WERI-Rb-1 (cell line): Measurements from ENCODE around the gene SUN1.

Experiments
- DNase-seq: peaks from one replicate; pipeline ENCODE4 v3.0.0-alpha.2; 2020
- H3K27ac ChIP-seq: fragments of 250-450 bp; sonication (Bioruptor Pico); 2 replicates; pipeline ENCODE4 v1.5.1; 2020; ENCODE audit warnings: mild to moderate bottlenecking, moderate library complexity
- H3K27me3 ChIP-seq: fragments of 250-450 bp; sonication (Bioruptor Pico); 2 replicates; pipeline ENCODE4 v1.5.1; 2021; ENCODE audit warnings: mild to moderate bottlenecking, low read depth, moderate library complexity; ENCODE audit not compliant: insufficient read depth, severe bottlenecking
- H3K36me3 ChIP-seq: fragments of 250-450 bp; sonication (Bioruptor Pico); 2 replicates; pipeline ENCODE4 v1.5.1; 2020; ENCODE audit warnings: mild to moderate bottlenecking, moderate library complexity
- H3K4me3 ChIP-seq: 2 replicates; pipeline ENCODE4 v1.5.1; 2011; ENCODE audit warnings: low read depth, mild to moderate bottlenecking, control low read depth, low read length
- H3K9me3 ChIP-seq: fragments of 250-450 bp; sonication (Bioruptor Pico); 2 replicates; pipeline ENCODE4 v1.5.1; 2021; ENCODE audit warnings: mild to moderate bottlenecking, moderate library complexity; ENCODE audit not compliant: severe bottlenecking
- CTCF ChIP-seq: IDR thresholded peaks from 2 replicates; pipeline ENCODE4 v1.5.1; 2011; ENCODE audit warnings: low read depth, mild to moderate bottlenecking, control low read depth, inconsistent platforms, low read length

Gene SUN1

GRCh38 chr7:856444-857095 is 24.3 kb downstream of the SUN1 start:
- Histone ChIP-seq H3K9me3 (no peaks in the 10 kb centered on the region), H3K27ac (no peak overlapping the region), H3K36me3 (peaks cover 95% of the 10 kb centered on the region), H3K4me3 (no peak overlapping the region), H3K27me3 (no peaks in the 10 kb centered on the region)
- no peak for DNase-seq
- TF ChIP-seq CTCF = no peak

- H3K36me3 ChIP-seq = peaks cover 95% of the 10 kb centered on the region
- TF ChIP-seq CTCF = no peak
- no peak overlapping the region for H3K4me3 ChIP-seq
- no peaks in the 10 kb centered on the region for H3K27me3 ChIP-seq
- no peak overlapping the region for H3K27ac ChIP-seq
- H3K9me3 ChIP-seq = no peaks in the 10 kb centered on the region
- DNase-seq = no peak
Observed at GRCh38 chr7:857661-858060, 25.4 kb downstream of the SUN1 start.

GRCh38 chr7:859359-860030 is 27.2 kb downstream of the SUN1 start:
- no peak overlapping the region for H3K4me3 ChIP-seq
- H3K27ac ChIP-seq = no peak overlapping the region
- no peak for TF ChIP-seq CTCF
- H3K36me3 ChIP-seq = peaks cover 89% of the 10 kb centered on the region
- no peak for DNase-seq
- no peaks in the 10 kb centered on the region for H3K9me3 ChIP-seq
- H3K27me3 ChIP-seq = no peaks in the 10 kb centered on the region

- Histone ChIP-seq H3K27me3 (no peaks in the 10 kb centered on the region), H3K4me3 (no peak overlapping the region), H3K9me3 (no peaks in the 10 kb centered on the region), H3K36me3 (peaks cover 89% of the 10 kb centered on the region), H3K27ac (no peak overlapping the region)
- TF ChIP-seq CTCF = no peak
- no peak for DNase-seq
Observed at GRCh38 chr7:860149-860548, 27.9 kb downstream of the SUN1 start.

GRCh38 chr7:861222-861621 is 28.9 kb downstream of the SUN1 start:
- Histone ChIP-seq H3K36me3 (peaks cover 89% of the 10 kb centered on the region), H3K9me3 (no peaks in the 10 kb centered on the region), H3K27me3 (no peaks in the 10 kb centered on the region), H3K27ac (no peak overlapping the region), H3K4me3 (no peak overlapping the region)
- TF ChIP-seq CTCF = no peak
- DNase-seq = no peak
